SK-N-MC (cell line): Measurements from ENCODE around the gene SUSD4.

ENCODE experiments used
- EZH2 ChIP-seq: fragments of 200-600 bp; sonication (generic); IDR thresholded peaks from one replicate; pipeline ENCODE4 v1.6.1; 2017; ENCODE audit warnings: antibody characterized with exemption
- POLR2AphosphoS5 ChIP-seq: IDR thresholded peaks from 2 replicates; pipeline ENCODE4 v1.6.1; 2012; ENCODE audit warnings: mild to moderate bottlenecking, low read depth, low read length, borderline replicate concordance

DNA sequence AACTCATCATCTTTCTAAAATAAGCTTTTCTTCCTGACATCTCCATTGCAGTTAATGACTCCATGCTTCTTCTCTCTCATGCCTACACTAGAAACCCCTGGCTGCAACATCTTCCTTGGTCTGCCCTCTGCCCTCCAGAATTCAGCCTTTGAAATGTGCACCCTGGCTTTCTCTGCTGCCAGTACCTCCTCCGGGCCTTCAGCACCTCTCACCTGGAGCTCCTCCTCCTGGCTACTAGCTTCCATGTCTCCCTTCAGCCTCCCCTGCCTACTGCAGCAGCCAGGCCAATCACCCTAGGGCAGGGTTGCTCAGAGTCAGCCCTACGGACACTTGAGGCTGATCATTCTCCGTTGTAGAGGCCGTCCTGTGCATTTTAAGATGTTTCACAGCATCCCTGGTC lies 18.3 kb downstream of the SUSD4 start:
- TF ChIP-seq POLR2AphosphoS5 (no peak), EZH2 (no peak)
